Tibial nerve (tissue), 4 donors: Measurements from ENCODE around the gene ACOXL.

Experiments
- EP300 ChIP-seq, 2 donors: sonication (generic); formaldehyde crosslinking; IDR thresholded peaks; one replicate each; pipeline ENCODE4 v1.6.1; 2017; ENCODE audit warnings: antibody characterized with exemption in 2 of 2, mild to moderate bottlenecking in 1 of 2
- POLR2A ChIP-seq, 2 donors: fragments of 450-650 bp; IDR thresholded peaks; one replicate each; pipeline ENCODE4 v1.6.1; 2017; ENCODE audit warnings: antibody characterized with exemption in 2 of 2, mild to moderate bottlenecking in 2 of 2, moderate library complexity in 2 of 2
- TF ChIP-seq, protein P1 (sequence below), 5 experiments: fragments of 200-600 bp in 3 of 5; fragments of 450-650 bp in 2 of 5; sonication (generic) in 3 of 5; IDR thresholded peaks; one replicate each; pipeline ENCODE4 v1.5.1; 2016 to 2019; ENCODE audit warnings: antibody characterized with exemption in 5 of 5, mild to moderate bottlenecking in 3 of 5, moderate library complexity in 2 of 5

DNA sequence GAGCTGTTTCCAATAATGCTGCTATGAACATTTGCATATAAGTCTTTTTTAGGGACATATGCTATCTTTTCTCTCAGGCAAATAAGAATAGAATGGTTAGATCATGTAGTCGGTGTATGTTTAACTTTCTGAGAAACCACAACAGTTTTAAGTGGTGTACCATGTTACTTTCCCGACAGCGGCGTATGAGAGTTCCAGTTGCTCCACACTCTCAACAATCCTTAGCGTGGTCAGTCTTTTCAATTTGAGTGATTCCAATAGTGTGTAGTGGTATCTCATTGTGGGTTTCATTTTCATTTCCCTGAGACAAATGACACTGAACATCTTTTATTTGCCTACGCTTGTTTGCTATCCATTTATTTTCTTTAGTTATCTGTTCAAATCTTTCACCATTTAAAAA lies 149.5 kb downstream of the ACOXL start:
- TF ChIP-seq, protein P1, sequence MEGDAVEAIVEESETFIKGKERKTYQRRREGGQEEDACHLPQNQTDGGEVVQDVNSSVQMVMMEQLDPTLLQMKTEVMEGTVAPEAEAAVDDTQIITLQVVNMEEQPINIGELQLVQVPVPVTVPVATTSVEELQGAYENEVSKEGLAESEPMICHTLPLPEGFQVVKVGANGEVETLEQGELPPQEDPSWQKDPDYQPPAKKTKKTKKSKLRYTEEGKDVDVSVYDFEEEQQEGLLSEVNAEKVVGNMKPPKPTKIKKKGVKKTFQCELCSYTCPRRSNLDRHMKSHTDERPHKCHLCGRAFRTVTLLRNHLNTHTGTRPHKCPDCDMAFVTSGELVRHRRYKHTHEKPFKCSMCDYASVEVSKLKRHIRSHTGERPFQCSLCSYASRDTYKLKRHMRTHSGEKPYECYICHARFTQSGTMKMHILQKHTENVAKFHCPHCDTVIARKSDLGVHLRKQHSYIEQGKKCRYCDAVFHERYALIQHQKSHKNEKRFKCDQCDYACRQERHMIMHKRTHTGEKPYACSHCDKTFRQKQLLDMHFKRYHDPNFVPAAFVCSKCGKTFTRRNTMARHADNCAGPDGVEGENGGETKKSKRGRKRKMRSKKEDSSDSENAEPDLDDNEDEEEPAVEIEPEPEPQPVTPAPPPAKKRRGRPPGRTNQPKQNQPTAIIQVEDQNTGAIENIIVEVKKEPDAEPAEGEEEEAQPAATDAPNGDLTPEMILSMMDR (IDR thresholded peaks at IDR 0.05), result no peak
- no peak for TF ChIP-seq POLR2A (IDR thresholded peaks at IDR 0.05)
- no peak for TF ChIP-seq EP300 (IDR thresholded peaks at IDR 0.05)
